Astrocyte (in vitro differentiated cells and primary cell): Measurements from ENCODE around the gene YIPF5. TPM values are rescaled to one million over a fixed set of nuclear protein-coding genes. Genes with fewer than 3 reads are reported as not detected.

Experiments
- DNase-seq: peaks from one replicate; pipeline ENCODE4 v3.0.0-alpha.2; 2010; ENCODE audit warnings: low read depth
- FAIRE-seq: peaks from 2 replicates; lab custom pipeline; 2011; peaks lifted over from hg19 to GRCh38; lab: Jason Lieb, UNC
- H2AFZ ChIP-seq: 2 replicates; pipeline ENCODE4 v1.6.0; 2012; ENCODE audit warnings: low read depth, low read length, inconsistent platforms
- H3K27ac ChIP-seq: 2 replicates; pipeline ENCODE4 v1.5.1; 2011; ENCODE audit warnings: low read depth, low read length, inconsistent platforms
- H3K27me3 ChIP-seq: 2 replicates; pipeline ENCODE4 v1.6.0; 2011; ENCODE audit warnings: low read length, inconsistent platforms; ENCODE audit not compliant: insufficient read depth
- H3K36me3 ChIP-seq: 2 replicates; pipeline ENCODE4 v1.5.1; 2011; ENCODE audit warnings: low read length, inconsistent platforms; ENCODE audit not compliant: insufficient read depth
- H3K4me1 ChIP-seq: 2 replicates; pipeline ENCODE4 v1.5.1; 2011; ENCODE audit warnings: low read length, inconsistent platforms; ENCODE audit not compliant: insufficient read depth
- H3K4me2 ChIP-seq: 2 replicates; pipeline ENCODE4 v1.6.0; 2012; ENCODE audit warnings: low read length, inconsistent platforms
- H3K4me3 ChIP-seq: 2 replicates; pipeline ENCODE4 v1.5.1; 2011; ENCODE audit warnings: low read depth, mild to moderate bottlenecking, low read length, inconsistent platforms; ENCODE audit not compliant: insufficient read depth
- H3K79me2 ChIP-seq: 2 replicates; pipeline ENCODE4 v1.6.0; 2012; ENCODE audit warnings: mild to moderate bottlenecking, low read length, inconsistent platforms; ENCODE audit not compliant: insufficient read depth
- H3K9ac ChIP-seq: 2 replicates; pipeline ENCODE4 v1.6.0; 2012; ENCODE audit warnings: mild to moderate bottlenecking, low read length, inconsistent platforms
- H3K9me3 ChIP-seq: 2 replicates; pipeline ENCODE4 v1.5.1; 2012; ENCODE audit warnings: low read depth, mild to moderate bottlenecking, low read length, inconsistent platforms; ENCODE audit not compliant: insufficient read depth
- H4K20me1 ChIP-seq: 2 replicates; pipeline ENCODE4 v1.6.0; 2012; ENCODE audit warnings: low read length, inconsistent platforms; ENCODE audit not compliant: insufficient read depth
- H3K27ac Mint-ChIP-seq: one replicate; pipeline ENCODE4 v1.8.0; 2021; ENCODE audit warnings: mild to moderate bottlenecking, mixed read lengths; ENCODE audit not compliant: unreplicated experiment
- H3K27me3 Mint-ChIP-seq: one replicate; pipeline ENCODE4 v1.8.0; 2021; ENCODE audit warnings: low read depth, mixed read lengths; ENCODE audit not compliant: unreplicated experiment
- H3K36me3 Mint-ChIP-seq: one replicate; pipeline ENCODE4 v1.8.0; 2021; ENCODE audit warnings: low read depth, mixed read lengths; ENCODE audit not compliant: unreplicated experiment
- H3K4me1 Mint-ChIP-seq: one replicate; pipeline ENCODE4 v1.8.0; 2021; ENCODE audit warnings: low read depth, mixed read lengths; ENCODE audit not compliant: unreplicated experiment
- H3K4me3 Mint-ChIP-seq: one replicate; pipeline ENCODE4 v1.8.0; 2021; ENCODE audit warnings: mild to moderate bottlenecking, moderate library complexity, mixed read lengths; ENCODE audit not compliant: unreplicated experiment
- H3K9me3 Mint-ChIP-seq: one replicate; pipeline ENCODE4 v1.8.0; 2021; ENCODE audit warnings: mild to moderate bottlenecking, mixed read lengths; ENCODE audit not compliant: unreplicated experiment
- EZH2 ChIP-seq: IDR thresholded peaks from 2 replicates; pipeline ENCODE4 v1.6.1; 2012; ENCODE audit warnings: mild to moderate bottlenecking, low read length, inconsistent platforms; ENCODE audit not compliant: insufficient read depth
- total RNA-seq: library from RNA; stranded (reverse); gene quantifications from 2 replicates; pipeline ENCODE4 v1.2.1, GENCODE V29; 2021
- TF ChIP-seq, protein P1 (sequence below): IDR thresholded peaks from 2 replicates; pipeline ENCODE4 v1.5.1; 2011; ENCODE audit warnings: low read depth, mild to moderate bottlenecking, inconsistent platforms, low read length, moderate library complexity; ENCODE audit not compliant: insufficient read depth

Gene YIPF5
- total RNA-seq, 1 donor from 2014 or later: 132 TPM

DNA sequence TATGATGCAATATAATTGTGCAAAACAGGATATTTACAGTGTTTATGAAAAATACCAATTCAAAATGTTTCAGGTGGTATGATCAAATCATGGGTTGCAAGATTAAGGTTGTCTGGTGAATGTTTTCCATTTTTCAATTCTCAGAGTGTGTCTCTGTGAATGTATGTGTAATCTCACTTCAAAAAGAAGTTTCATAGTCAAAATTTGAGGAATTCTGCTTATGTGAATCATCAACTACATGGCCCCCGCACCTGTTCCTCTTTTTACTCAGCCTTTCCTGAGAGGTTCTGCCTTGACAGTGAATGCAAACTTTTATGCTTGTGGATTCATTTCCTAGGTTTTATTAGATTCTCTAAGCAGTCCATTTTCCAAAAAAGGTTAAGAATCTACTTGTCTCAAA is 32.3 kb upstream of the YIPF5 start:
- no peak for FAIRE-seq
- no peaks in the 10 kb centered on the region for H3K36me3 ChIP-seq
- H3K79me2 ChIP-seq: no peaks in the 10 kb centered on the region
- Mint-ChIP-seq H3K4me1 (peaks cover 14% of the 10 kb centered on the region), H3K4me3 (no peak overlapping the region), H3K27ac (no peak overlapping the region), H3K36me3 (no peaks in the 10 kb centered on the region), H3K27me3 (peaks cover 2% of the 10 kb centered on the region), H3K9me3 (no peaks in the 10 kb centered on the region)
- H3K9ac ChIP-seq: no peak overlapping the region
- no peaks in the 10 kb centered on the region for H3K9me3 ChIP-seq
- H3K4me2 ChIP-seq: no peak overlapping the region
- H4K20me1 ChIP-seq: no peaks in the 10 kb centered on the region
- no peak for DNase-seq
- H3K4me1 ChIP-seq: peaks cover 15% of the 10 kb centered on the region
- TF ChIP-seq, protein P1, sequence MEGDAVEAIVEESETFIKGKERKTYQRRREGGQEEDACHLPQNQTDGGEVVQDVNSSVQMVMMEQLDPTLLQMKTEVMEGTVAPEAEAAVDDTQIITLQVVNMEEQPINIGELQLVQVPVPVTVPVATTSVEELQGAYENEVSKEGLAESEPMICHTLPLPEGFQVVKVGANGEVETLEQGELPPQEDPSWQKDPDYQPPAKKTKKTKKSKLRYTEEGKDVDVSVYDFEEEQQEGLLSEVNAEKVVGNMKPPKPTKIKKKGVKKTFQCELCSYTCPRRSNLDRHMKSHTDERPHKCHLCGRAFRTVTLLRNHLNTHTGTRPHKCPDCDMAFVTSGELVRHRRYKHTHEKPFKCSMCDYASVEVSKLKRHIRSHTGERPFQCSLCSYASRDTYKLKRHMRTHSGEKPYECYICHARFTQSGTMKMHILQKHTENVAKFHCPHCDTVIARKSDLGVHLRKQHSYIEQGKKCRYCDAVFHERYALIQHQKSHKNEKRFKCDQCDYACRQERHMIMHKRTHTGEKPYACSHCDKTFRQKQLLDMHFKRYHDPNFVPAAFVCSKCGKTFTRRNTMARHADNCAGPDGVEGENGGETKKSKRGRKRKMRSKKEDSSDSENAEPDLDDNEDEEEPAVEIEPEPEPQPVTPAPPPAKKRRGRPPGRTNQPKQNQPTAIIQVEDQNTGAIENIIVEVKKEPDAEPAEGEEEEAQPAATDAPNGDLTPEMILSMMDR: no peak
- no peak for TF ChIP-seq EZH2
- no peak overlapping the region for H3K27ac ChIP-seq
- H3K27me3 ChIP-seq: no peaks in the 10 kb centered on the region
- H2AFZ ChIP-seq: no peak overlapping the region
- no peak overlapping the region for H3K4me3 ChIP-seq

DNA sequence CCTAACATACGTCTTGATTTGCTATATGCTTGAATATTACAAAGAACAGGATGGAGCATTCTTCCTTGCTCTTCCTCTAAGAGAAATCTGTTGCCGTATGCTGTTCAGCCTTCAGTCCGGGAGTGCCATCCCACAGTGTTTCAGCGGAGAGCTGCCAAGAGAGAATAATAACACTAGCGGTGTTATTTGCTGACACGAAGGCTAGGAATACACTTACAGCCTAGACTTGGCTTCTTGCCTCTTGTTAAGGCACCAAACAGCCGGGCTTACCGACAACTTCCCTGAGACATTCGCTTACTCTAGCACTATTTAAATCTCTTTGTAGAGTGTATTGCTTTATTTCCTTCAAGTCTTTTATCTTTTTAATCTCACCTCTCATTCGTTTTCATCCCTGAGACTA is 31.6 kb upstream of the YIPF5 start:
- Mint-ChIP-seq H3K27me3 (peaks cover 2% of the 10 kb centered on the region), H3K4me1 (peaks cover 14% of the 10 kb centered on the region), H3K36me3 (no peaks in the 10 kb centered on the region), H3K4me3 (no peak overlapping the region), H3K27ac (no peak overlapping the region), H3K9me3 (no peaks in the 10 kb centered on the region)
- peaks cover 15% of the 10 kb centered on the region for H3K4me1 ChIP-seq
- H3K36me3 ChIP-seq: no peaks in the 10 kb centered on the region
- no peak for FAIRE-seq
- H3K79me2 ChIP-seq: no peaks in the 10 kb centered on the region
- H3K27me3 ChIP-seq: no peaks in the 10 kb centered on the region
- no peak overlapping the region for H3K9ac ChIP-seq
- no peak for TF ChIP-seq EZH2
- TF ChIP-seq, protein P1: no peak
- no peaks in the 10 kb centered on the region for H3K9me3 ChIP-seq
- peak overlapping the region; percentile 31 for H2AFZ ChIP-seq
- no peak overlapping the region for H3K4me3 ChIP-seq
- H4K20me1 ChIP-seq: no peaks in the 10 kb centered on the region
- DNase-seq: peak; percentile 44
- H3K27ac ChIP-seq: no peak overlapping the region
- H3K4me2 ChIP-seq: peak overlapping the region; percentile 35

DNA sequence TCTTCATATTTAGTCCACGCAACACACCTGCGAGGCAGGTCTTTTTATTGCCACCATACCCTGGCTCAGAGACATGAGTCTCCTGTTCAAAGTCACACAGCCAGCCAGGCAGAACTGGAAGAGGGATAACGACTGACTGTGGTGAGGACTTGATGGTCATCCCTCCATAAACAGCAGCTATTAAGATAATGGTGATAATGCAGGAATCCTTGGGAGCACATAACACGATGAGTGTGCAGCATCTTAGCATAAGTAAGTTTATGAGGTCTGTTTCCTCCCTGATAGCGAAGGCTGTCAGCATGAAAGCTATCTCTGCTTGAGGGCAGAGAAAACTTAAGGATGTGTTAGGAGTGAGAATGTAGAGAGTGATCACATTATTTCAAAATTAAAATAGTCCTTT is 31.1 kb upstream of the YIPF5 start:
- H3K36me3 Mint-ChIP-seq: no peaks in the 10 kb centered on the region
- no peak for DNase-seq
- Histone ChIP-seq H3K36me3 (no peaks in the 10 kb centered on the region), H4K20me1 (no peaks in the 10 kb centered on the region), H3K4me2 (peak overlapping the region; percentile 35), H3K4me1 (peaks cover 15% of the 10 kb centered on the region), H3K9me3 (no peaks in the 10 kb centered on the region), H3K27me3 (no peaks in the 10 kb centered on the region), H3K4me3 (no peak overlapping the region), H3K27ac (no peak overlapping the region), H3K79me2 (no peaks in the 10 kb centered on the region), H2AFZ (peak overlapping the region; percentile 31), H3K9ac (no peak overlapping the region)
- H3K27ac Mint-ChIP-seq: no peak overlapping the region
- H3K9me3 Mint-ChIP-seq: no peaks in the 10 kb centered on the region
- TF ChIP-seq, protein P1: no peak
- TF ChIP-seq EZH2: no peak
- H3K4me3 Mint-ChIP-seq: no peak overlapping the region
- FAIRE-seq: no peak
- H3K27me3 Mint-ChIP-seq: peaks cover 2% of the 10 kb centered on the region
- H3K4me1 Mint-ChIP-seq: peaks cover 14% of the 10 kb centered on the region
